Fibroblast of lung (primary cell): Measurements from ENCODE around the gene KCNA3.

ENCODE experiments used
- CTCF ChIP-seq, 2 donors: IDR thresholded peaks in 1 of 2; conservative IDR thresholded peaks in 1 of 2; 1 replicate in 1 of 2; 2 replicates in 1 of 2; pipeline ENCODE4 v1.5.1; 2011 to 2012; ENCODE audit warnings: low read length in 2 of 2, control low read depth in 1 of 2, inconsistent platforms in 1 of 2, low read depth in 1 of 2, mild to moderate bottlenecking in 1 of 2
- EZH2 ChIP-seq: IDR thresholded peaks from 2 replicates; pipeline ENCODE4 v1.5.1; 2012; ENCODE audit warnings: low read length, control low read depth, mild to moderate bottlenecking; ENCODE audit errors: missing control alignments

GRCh38 chr1:110714374-110714995 is 39.7 kb upstream of the KCNA3 start:
- TF ChIP-seq CTCF (conservative IDR thresholded peaks at IDR 0.05 in 1 of 2, IDR thresholded peaks at IDR 0.05 in 1 of 2; ENCODE audit: low read depth in 1 of 2, low read length in 2 of 2): no peak
- TF ChIP-seq EZH2: no peak
